GM06990 (cell line): ENCODE data around the gene IQSEC1.

Source experiments
- DNase-seq: peaks from one replicate; pipeline ENCODE4 v3.0.0-alpha.2; 2011; ENCODE audit not compliant: insufficient read length; ENCODE audit errors: extremely low read depth
- H3K27me3 ChIP-seq: replicated peaks from 2 replicates; pipeline ENCODE4 v1.6.0; 2011; ENCODE audit warnings: low read length; ENCODE audit not compliant: control insufficient read depth, insufficient read depth
- H3K36me3 ChIP-seq: 2 replicates; pipeline ENCODE4 v1.5.1; 2011; ENCODE audit warnings: low read length; ENCODE audit not compliant: control insufficient read depth, insufficient read depth
- H3K4me3 ChIP-seq: replicated peaks from 2 replicates; pipeline ENCODE4 v1.5.1; 2011; ENCODE audit warnings: low read depth, mild to moderate bottlenecking, control low read depth, low read length
- CTCF ChIP-seq: IDR thresholded peaks from 2 replicates; pipeline ENCODE4 v1.5.1; 2011; ENCODE audit warnings: low read length, control low read depth, mild to moderate bottlenecking, inconsistent platforms; ENCODE audit not compliant: insufficient read depth, poor library complexity, severe bottlenecking

IQSEC1 gene

GRCh38 chr3:13083898-13084297 is 10.7 kb upstream of the IQSEC1 start:
- H3K4me3 ChIP-seq = no peak overlapping the region
- TF ChIP-seq CTCF = no peak
- H3K27me3 ChIP-seq = no peaks in the 10 kb centered on the region
- DNase-seq = peak; percentile 69
- H3K36me3 ChIP-seq = no peaks in the 10 kb centered on the region

GRCh38 chr3:13083254-13083653 is 10.0 kb upstream of the IQSEC1 start:
- Histone ChIP-seq H3K27me3 (no peaks in the 10 kb centered on the region), H3K36me3 (no peaks in the 10 kb centered on the region), H3K4me3 (no peak overlapping the region)
- TF ChIP-seq CTCF = no peak
- DNase-seq = no peak

GRCh38 chr3:13082677-13083076 is 9.4 kb upstream of the IQSEC1 start:
- no peak for DNase-seq
- TF ChIP-seq CTCF = no peak
- Histone ChIP-seq H3K36me3 (no peaks in the 10 kb centered on the region), H3K4me3 (no peak overlapping the region), H3K27me3 (no peaks in the 10 kb centered on the region)

GRCh38 chr3:13081603-13082360 is 8.6 kb upstream of the IQSEC1 start:
- no peak for DNase-seq
- Histone ChIP-seq H3K27me3 (no peaks in the 10 kb centered on the region), H3K4me3 (no peak overlapping the region), H3K36me3 (no peaks in the 10 kb centered on the region)
- no peak for TF ChIP-seq CTCF

GRCh38 chr3:13080591-13080990 is 7.4 kb upstream of the IQSEC1 start:
- no peak for DNase-seq
- H3K27me3 ChIP-seq = no peaks in the 10 kb centered on the region
- no peak overlapping the region for H3K4me3 ChIP-seq
- TF ChIP-seq CTCF = no peak
- no peaks in the 10 kb centered on the region for H3K36me3 ChIP-seq

GRCh38 chr3:13080026-13080425 is 6.8 kb upstream of the IQSEC1 start:
- Histone ChIP-seq H3K4me3 (no peak overlapping the region), H3K36me3 (no peaks in the 10 kb centered on the region), H3K27me3 (no peaks in the 10 kb centered on the region)
- no peak for TF ChIP-seq CTCF
- no peak for DNase-seq
